ENCODE data around the gene TEX11. TPM values are rescaled to one million over a fixed set of nuclear protein-coding genes. Genes with fewer than 3 reads are reported as not detected.

The TEX11 gene
- polyA plus RNA-seq, 1 of the 3 experiments (the other 2 are of a cell fraction) = not detected

- Histone ChIP-seq H3F3A (replicated peaks; ENCODE audit: insufficient read depth) (no peaks in the 10 kb centered on the region), H3K9ac (no peak overlapping the region), H3K9me3 (no peaks in the 10 kb centered on the region), H3K4me1 (ENCODE audit: control insufficient read depth in 1 of 2, insufficient read depth in 2 of 2, low read depth in 1 of 2, low read length in 1 of 2) (peaks cover 0 to 6% of the 10 kb centered on the region in 2 experiments; a peak in 1 of 4 replicates), H3K4me3 (ENCODE audit: low read depth in 2 of 2, low read length in 1 of 2) (no peak overlapping the region), H3K9me2 (no peaks in the 10 kb centered on the region), H4K20me1 (ENCODE audit: insufficient read depth) (no peaks in the 10 kb centered on the region), H3K79me2 (ENCODE audit: insufficient read depth) (no peaks in the 10 kb centered on the region), H3K27me3 (ENCODE audit: insufficient read depth) (no peaks in the 10 kb centered on the region; the same call in 1 of the 2 replicates), H3K36me3 (replicated peaks in 1 of 2; ENCODE audit: control insufficient read depth in 1 of 2, insufficient read depth in 2 of 2, low read length in 1 of 2) (peaks cover 0 to 16% of the 10 kb centered on the region in 2 experiments), H3K4me2 (no peak overlapping the region), H2AFZ (ENCODE audit: low read depth) (no peak overlapping the region), H3K27ac (ENCODE audit: low read depth in 2 of 2, low read length in 1 of 2) (no peak overlapping the region)
- no peak for TF ChIP-seq YY1 (IDR thresholded peaks at IDR 0.05; ENCODE audit: low read depth)
- no peak for TF ChIP-seq TAF1 (IDR thresholded peaks at IDR 0.05; ENCODE audit: borderline replicate concordance, low read depth, low read length)
- no peak for TF ChIP-seq RCOR1 (IDR thresholded peaks at IDR 0.05; ENCODE audit: low read length)
- no peak for TF ChIP-seq PBX3 (IDR thresholded peaks at IDR 0.05)
- no peak for TF ChIP-seq EZH2phosphoT487 (IDR thresholded peaks at IDR 0.05; ENCODE audit: borderline replicate concordance, low read depth)
- TF ChIP-seq ELF1 (IDR thresholded peaks at IDR 0.05) = no peak
- no peak for TF ChIP-seq MAX (IDR thresholded peaks at IDR 0.05; ENCODE audit: low read depth)
- no peak for TF ChIP-seq SMC3 (IDR thresholded peaks at IDR 0.05; ENCODE audit: low read depth, low read length)
- no peak for TF ChIP-seq GATA2 (CRISPR knock-in tag; IDR thresholded peaks at IDR 0.05)
- TF ChIP-seq SIN3A (IDR thresholded peaks at IDR 0.05; ENCODE audit: borderline replicate concordance, low read depth, low read length) = no peak
- TF ChIP-seq ZBTB33 (IDR thresholded peaks at IDR 0.05; ENCODE audit: borderline replicate concordance, low read depth) = no peak
- no peak for TF ChIP-seq JUND (IDR thresholded peaks at IDR 0.05)
- no peak for TF ChIP-seq NRF1 (IDR thresholded peaks at IDR 0.05; ENCODE audit: low read depth, low read length)
- no peak for TF ChIP-seq MXI1 (IDR thresholded peaks at IDR 0.05; ENCODE audit: low read depth, low read length)
- no peak for TF ChIP-seq TEAD4 (IDR thresholded peaks at IDR 0.05; ENCODE audit: borderline replicate concordance, insufficient read depth)
- no peak for TF ChIP-seq EP300 (IDR thresholded peaks at IDR 0.05; ENCODE audit: borderline replicate concordance in 1 of 2, low read depth in 1 of 2, low read length in 1 of 2)
- TF ChIP-seq IRF3 (IDR thresholded peaks at IDR 0.05; ENCODE audit: low read depth, low read length) = no peak
- no peak for TF ChIP-seq RXRA (IDR thresholded peaks at IDR 0.05; ENCODE audit: borderline replicate concordance, low read depth)
- no peak for TF ChIP-seq CTCF (IDR thresholded peaks at IDR 0.05)
- TF ChIP-seq USF1 (IDR thresholded peaks at IDR 0.05; ENCODE audit: borderline replicate concordance, low read depth) = no peak
- 49% methylated on average over 6 of the region's 6 CpGs for WGBS (ENCODE audit: low lambda C conversion rate)
- CTCF ChIA-PET = interaction anchor here (0.9 kb wide), 1 partner anchor 36 kb away, joined by 3 read pairs; no protein-coding TSS in a partner anchor
- POLR2A ChIA-PET = no interaction called here
- DNase-seq = no peak
These were observed 403.6 kb downstream of the TEX11 start for GRCh38 chrX:70504772-70505450.
